Measurements from ENCODE around the gene A3GALT2.
"Not testable (repeated sequence)": the region's sequence is repeated elsewhere in the genome, so short reads cannot be mapped to it uniquely, and the experiment has no call there.

Gene A3GALT2

GRCh38 chr1:33295450-33296081 is 25.3 kb downstream of the A3GALT2 start:
- peak; percentile 90 for TF ChIP-seq CTCF (IDR thresholded peaks at IDR 0.05; ENCODE audit: control extremely low read depth, extremely low read depth, low read depth, missing control alignments)
- ChIA-PET POLR2A (no interaction called here), CTCF (interaction anchor here (0.7 to 7.7 kb wide), 55 partner anchors 9 to 338 kb away, joined by 3 to 158 read pairs (median 5); partner anchors contain the start of genes A3GALT2 and ZSCAN20)
- DNase-seq (ENCODE audit: extremely low spot score): peak; percentile 90

GRCh38 chr1:33295023-33295422 is 25.9 kb downstream of the A3GALT2 start:
- no peak for DNase-seq (ENCODE audit: extremely low spot score)
- POLR2A ChIA-PET: no interaction called here
- TF ChIP-seq CTCF (IDR thresholded peaks at IDR 0.05; ENCODE audit: control extremely low read depth, extremely low read depth, low read depth, missing control alignments): no peak
- CTCF ChIA-PET: interaction anchor here (0.9 to 7.7 kb wide), 46 partner anchors 11 to 338 kb away, joined by 3 to 158 read pairs (median 6); partner anchors contain the start of genes A3GALT2 and ZSCAN20

GRCh38 chr1:33294071-33295010 is 26.6 kb downstream of the A3GALT2 start:
- no peak for DNase-seq (ENCODE audit: extremely low spot score)
- TF ChIP-seq CTCF (IDR thresholded peaks at IDR 0.05; ENCODE audit: control extremely low read depth, extremely low read depth, low read depth, missing control alignments): no peak
- ChIA-PET POLR2A (no interaction called here), CTCF (interaction anchor here (0.9 to 7.7 kb wide), 25 partner anchors 10 to 211 kb away, joined by 3 to 158 read pairs (median 9); partner anchors contain the start of gene ZSCAN20)

GRCh38 chr1:33292726-33293340 is 28.1 kb downstream of the A3GALT2 start:
- no peak for TF ChIP-seq CTCF (IDR thresholded peaks at IDR 0.05; ENCODE audit: control extremely low read depth, extremely low read depth, low read depth, missing control alignments)
- no peak for DNase-seq (ENCODE audit: extremely low spot score)
- ChIA-PET POLR2A (no interaction called here), CTCF (interaction anchor here (0.7 to 7.7 kb wide), 5 partner anchors 21 to 177 kb away, joined by 3 to 158 read pairs (median 3); partner anchors contain the start of gene ZSCAN20)

GRCh38 chr1:33290615-33291014 is 30.3 kb downstream of the A3GALT2 start:
- POLR2A ChIA-PET; DNase-seq (ENCODE audit: extremely low spot score); CTCF ChIA-PET: not testable (repeated sequence)

- CTCF ChIA-PET: interaction anchor here (1.3 kb wide), 1 partner anchor 9 kb away, joined by 4 read pairs; no protein-coding TSS in a partner anchor
- POLR2A ChIA-PET: no interaction called here
- no peak for TF ChIP-seq CTCF (IDR thresholded peaks at IDR 0.05; ENCODE audit: control extremely low read depth, extremely low read depth, low read depth, missing control alignments)
- no peak for DNase-seq (ENCODE audit: extremely low spot score)
These were observed 31.1 kb downstream of the A3GALT2 start for GRCh38 chr1:33289858-33290154.
